Epithelial cell of esophagus (primary cell): Measurements from ENCODE around the gene DHFR2.

ENCODE experiments used
- DNase-seq: peaks from one replicate; pipeline ENCODE4 v3.0.0; 2010; ENCODE audit warnings: low read depth
- H3K4me3 ChIP-seq: 2 replicates; pipeline ENCODE4 v1.5.1; 2011; ENCODE audit warnings: mild to moderate bottlenecking, low read length, control low read depth
- TF ChIP-seq, protein P1 (sequence below): IDR thresholded peaks from 2 replicates; pipeline ENCODE4 v1.5.1; 2011; ENCODE audit warnings: low read depth, mild to moderate bottlenecking, low read length, control low read depth, inconsistent platforms; ENCODE audit not compliant: insufficient read depth; ENCODE audit errors: missing control alignments

DHFR2 gene

DNA sequence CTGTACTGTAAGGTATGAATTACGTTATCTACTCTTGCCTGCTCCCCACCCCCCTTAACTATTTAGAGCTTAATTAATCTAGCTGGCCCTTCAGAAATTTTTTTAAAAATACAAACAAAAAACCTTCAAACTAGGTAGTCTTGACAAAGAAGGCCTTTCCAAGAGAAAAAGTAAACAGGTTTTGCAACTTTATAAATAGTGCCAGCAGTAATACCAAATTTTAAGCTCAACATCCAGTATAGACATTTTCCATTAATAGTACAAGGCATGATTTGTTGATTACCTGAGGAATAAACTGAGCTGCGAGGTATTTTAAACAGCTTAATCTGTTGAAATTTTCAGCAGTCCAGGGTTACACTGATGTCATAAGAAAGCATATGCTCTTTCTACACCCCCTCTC lies 54.5 kb downstream of the DHFR2 start:
- no peak overlapping the region for H3K4me3 ChIP-seq
- TF ChIP-seq, protein P1, sequence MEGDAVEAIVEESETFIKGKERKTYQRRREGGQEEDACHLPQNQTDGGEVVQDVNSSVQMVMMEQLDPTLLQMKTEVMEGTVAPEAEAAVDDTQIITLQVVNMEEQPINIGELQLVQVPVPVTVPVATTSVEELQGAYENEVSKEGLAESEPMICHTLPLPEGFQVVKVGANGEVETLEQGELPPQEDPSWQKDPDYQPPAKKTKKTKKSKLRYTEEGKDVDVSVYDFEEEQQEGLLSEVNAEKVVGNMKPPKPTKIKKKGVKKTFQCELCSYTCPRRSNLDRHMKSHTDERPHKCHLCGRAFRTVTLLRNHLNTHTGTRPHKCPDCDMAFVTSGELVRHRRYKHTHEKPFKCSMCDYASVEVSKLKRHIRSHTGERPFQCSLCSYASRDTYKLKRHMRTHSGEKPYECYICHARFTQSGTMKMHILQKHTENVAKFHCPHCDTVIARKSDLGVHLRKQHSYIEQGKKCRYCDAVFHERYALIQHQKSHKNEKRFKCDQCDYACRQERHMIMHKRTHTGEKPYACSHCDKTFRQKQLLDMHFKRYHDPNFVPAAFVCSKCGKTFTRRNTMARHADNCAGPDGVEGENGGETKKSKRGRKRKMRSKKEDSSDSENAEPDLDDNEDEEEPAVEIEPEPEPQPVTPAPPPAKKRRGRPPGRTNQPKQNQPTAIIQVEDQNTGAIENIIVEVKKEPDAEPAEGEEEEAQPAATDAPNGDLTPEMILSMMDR: no peak
- DNase-seq: no peak
